ENCODE results near the gene PRSS38.

DNA sequence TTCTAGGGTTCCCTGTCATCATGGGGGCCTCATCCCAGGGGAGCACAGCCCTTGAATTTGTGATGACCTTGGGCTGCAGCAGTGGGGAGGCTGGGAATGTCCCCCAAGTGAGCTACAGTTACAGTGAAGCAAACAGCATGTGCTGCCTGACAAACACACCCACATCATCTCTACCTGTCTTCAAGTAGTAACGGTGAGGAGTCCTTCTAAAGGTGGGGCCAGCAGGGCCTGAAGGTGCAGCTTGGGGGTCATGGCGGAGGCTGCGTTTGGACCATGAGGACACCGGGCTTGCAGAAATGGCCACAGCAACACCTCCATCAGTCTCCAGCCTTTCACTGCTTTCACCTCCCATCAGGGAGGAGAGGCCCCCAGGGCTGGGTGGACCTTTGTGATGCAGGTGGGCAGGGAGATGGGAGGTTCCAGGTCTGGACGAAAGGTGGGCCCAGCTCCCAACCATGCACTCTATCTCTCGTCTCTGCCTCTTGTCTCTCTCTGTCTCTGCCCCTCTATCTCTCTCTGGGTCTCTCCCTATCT, 76.5 kb downstream of the PRSS38 start:
- TF ChIP-seq, protein P1, sequence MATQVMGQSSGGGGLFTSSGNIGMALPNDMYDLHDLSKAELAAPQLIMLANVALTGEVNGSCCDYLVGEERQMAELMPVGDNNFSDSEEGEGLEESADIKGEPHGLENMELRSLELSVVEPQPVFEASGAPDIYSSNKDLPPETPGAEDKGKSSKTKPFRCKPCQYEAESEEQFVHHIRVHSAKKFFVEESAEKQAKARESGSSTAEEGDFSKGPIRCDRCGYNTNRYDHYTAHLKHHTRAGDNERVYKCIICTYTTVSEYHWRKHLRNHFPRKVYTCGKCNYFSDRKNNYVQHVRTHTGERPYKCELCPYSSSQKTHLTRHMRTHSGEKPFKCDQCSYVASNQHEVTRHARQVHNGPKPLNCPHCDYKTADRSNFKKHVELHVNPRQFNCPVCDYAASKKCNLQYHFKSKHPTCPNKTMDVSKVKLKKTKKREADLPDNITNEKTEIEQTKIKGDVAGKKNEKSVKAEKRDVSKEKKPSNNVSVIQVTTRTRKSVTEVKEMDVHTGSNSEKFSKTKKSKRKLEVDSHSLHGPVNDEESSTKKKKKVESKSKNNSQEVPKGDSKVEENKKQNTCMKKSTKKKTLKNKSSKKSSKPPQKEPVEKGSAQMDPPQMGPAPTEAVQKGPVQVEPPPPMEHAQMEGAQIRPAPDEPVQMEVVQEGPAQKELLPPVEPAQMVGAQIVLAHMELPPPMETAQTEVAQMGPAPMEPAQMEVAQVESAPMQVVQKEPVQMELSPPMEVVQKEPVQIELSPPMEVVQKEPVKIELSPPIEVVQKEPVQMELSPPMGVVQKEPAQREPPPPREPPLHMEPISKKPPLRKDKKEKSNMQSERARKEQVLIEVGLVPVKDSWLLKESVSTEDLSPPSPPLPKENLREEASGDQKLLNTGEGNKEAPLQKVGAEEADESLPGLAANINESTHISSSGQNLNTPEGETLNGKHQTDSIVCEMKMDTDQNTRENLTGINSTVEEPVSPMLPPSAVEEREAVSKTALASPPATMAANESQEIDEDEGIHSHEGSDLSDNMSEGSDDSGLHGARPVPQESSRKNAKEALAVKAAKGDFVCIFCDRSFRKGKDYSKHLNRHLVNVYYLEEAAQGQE (IDR thresholded peaks at IDR 0.05; ENCODE audit: unreplicated experiment) = no peak
- TF ChIP-seq, protein P2, sequence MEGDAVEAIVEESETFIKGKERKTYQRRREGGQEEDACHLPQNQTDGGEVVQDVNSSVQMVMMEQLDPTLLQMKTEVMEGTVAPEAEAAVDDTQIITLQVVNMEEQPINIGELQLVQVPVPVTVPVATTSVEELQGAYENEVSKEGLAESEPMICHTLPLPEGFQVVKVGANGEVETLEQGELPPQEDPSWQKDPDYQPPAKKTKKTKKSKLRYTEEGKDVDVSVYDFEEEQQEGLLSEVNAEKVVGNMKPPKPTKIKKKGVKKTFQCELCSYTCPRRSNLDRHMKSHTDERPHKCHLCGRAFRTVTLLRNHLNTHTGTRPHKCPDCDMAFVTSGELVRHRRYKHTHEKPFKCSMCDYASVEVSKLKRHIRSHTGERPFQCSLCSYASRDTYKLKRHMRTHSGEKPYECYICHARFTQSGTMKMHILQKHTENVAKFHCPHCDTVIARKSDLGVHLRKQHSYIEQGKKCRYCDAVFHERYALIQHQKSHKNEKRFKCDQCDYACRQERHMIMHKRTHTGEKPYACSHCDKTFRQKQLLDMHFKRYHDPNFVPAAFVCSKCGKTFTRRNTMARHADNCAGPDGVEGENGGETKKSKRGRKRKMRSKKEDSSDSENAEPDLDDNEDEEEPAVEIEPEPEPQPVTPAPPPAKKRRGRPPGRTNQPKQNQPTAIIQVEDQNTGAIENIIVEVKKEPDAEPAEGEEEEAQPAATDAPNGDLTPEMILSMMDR (conservative IDR thresholded peaks at IDR 0.05; ENCODE audit: low read depth in 2 of 2) = no peak
